22Rv1 (cell line): ENCODE results near the gene GJB3.

Experiments used
- CTCF ChIP-seq: fragments of 450-650 bp; IDR thresholded peaks from 2 replicates; pipeline ENCODE4 v1.5.1; 2017; ENCODE audit warnings: mild to moderate bottlenecking
- ZFX ChIP-seq: fragments of 450-650 bp; IDR thresholded peaks from 2 replicates; pipeline ENCODE4 v1.6.1; 2017; ENCODE audit warnings: antibody characterized with exemption, borderline replicate concordance

DNA sequence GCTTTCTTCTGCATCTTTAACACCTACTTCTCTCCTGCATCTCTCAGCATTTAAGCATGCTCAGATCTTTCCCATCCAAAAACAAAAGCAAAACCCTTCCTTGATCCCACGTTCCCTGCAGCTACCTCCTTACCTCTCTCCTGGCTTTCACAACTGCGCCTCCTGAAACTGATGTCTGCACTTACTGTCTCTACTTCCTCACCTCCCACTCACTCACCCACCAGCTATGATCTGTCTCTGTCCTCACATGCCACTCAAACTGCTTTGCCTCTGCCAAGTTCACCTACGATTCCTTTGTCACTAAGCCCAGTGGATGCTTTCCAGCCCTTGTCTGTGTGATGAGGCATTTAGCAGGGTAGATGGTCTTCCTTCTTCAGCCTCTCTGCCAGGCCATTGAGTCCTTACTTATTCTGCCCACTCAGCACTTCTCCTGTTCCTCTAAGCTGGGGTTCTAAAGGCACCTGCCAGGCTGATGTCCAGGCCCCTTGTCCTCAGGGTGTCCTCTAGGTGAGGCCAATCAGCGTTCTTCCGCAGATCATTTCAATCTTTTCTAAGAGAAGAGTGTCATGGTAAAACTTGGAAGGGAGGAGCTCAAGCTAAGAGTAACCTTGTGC lies 10.0 kb upstream of the GJB3 start:
- TF ChIP-seq CTCF = no peak
- no peak for TF ChIP-seq ZFX
